K562 (cell line): Measurements from ENCODE around the gene ENTREP3. TPM values are rescaled to one million over a fixed set of nuclear protein-coding genes. Genes with fewer than 3 reads are reported as not detected.

Experiments
- ARID3A ChIP-seq: IDR thresholded peaks from 2 replicates; pipeline ENCODE4 v1.6.1; 2012; ENCODE audit warnings: low read depth, low read length, improper control_type of control experiment, borderline replicate concordance
- CGGBP1 ChIP-seq: fragments of 250-450 bp; sonication (Bioruptor Pico); IDR thresholded peaks from 2 replicates; pipeline ENCODE4 v1.9.0; 2021; ENCODE audit warnings: mild to moderate bottlenecking
- CTCF ChIP-seq, 3 experiments: IDR thresholded peaks in 2 of 3; conservative IDR thresholded peaks in 1 of 3; 2 replicates each; pipeline ENCODE4 v1.5.1; 2011 to 2012; ENCODE audit warnings: low read length in 3 of 3, mild to moderate bottlenecking in 3 of 3, control low read depth in 2 of 3, improper control_type of control experiment in 1 of 3, inconsistent platforms in 1 of 3, low read depth in 1 of 3, mixed read lengths in 1 of 3, moderate library complexity in 1 of 3; ENCODE audit not compliant: insufficient read depth in 2 of 3
- CTCFL ChIP-seq: IDR thresholded peaks from 2 replicates; pipeline ENCODE4 v1.6.1; 2011; ENCODE audit warnings: borderline replicate concordance, low read depth, mild to moderate bottlenecking, moderate library complexity, low read length; ENCODE audit not compliant: insufficient read depth, poor library complexity, severe bottlenecking
- DACH1 ChIP-seq: fragments of 450-650 bp; IDR thresholded peaks from 2 replicates; pipeline ENCODE4 v1.6.1; 2018; ENCODE audit not compliant: partially characterized antibody
- DIDO1 ChIP-seq: fragments of 450-650 bp; IDR thresholded peaks from 2 replicates; pipeline ENCODE4 v1.6.1; 2016; ENCODE audit warnings: low read depth, missing biosample characterization, missing genetic modification characterization
- FOXK2 ChIP-seq, 2 experiments: fragments of 450-650 bp; IDR thresholded peaks in 1 of 2; conservative IDR thresholded peaks in 1 of 2; 2 replicates each; pipeline ENCODE4 v1.6.1; 2016; ENCODE audit warnings: low read depth in 2 of 2, mild to moderate bottlenecking in 1 of 2
- HES1 ChIP-seq: fragments of 450-650 bp; IDR thresholded peaks from 2 replicates; pipeline ENCODE4 v1.6.1; 2016; ENCODE audit warnings: low read depth, mild to moderate bottlenecking, moderate library complexity
- MECOM ChIP-seq: fragments of 250-450 bp; sonication (Bioruptor Pico); IDR thresholded peaks from 2 replicates; pipeline ENCODE4 v1.8.0; 2022; ENCODE audit warnings: inconsistent platforms
- NEUROD1 ChIP-seq: fragments of 150-350 bp; IDR thresholded peaks from 2 replicates; pipeline ENCODE4 v1.6.1; 2014; ENCODE audit warnings: borderline replicate concordance, low read length, low read depth; ENCODE audit not compliant: partially characterized antibody
- NR4A1 ChIP-seq, 2 experiments: fragments of 250-450 bp in 1 of 2; fragments of 450-650 bp in 1 of 2; sonication (Bioruptor Pico) in 1 of 2; IDR thresholded peaks; 2 replicates each; pipeline versions ENCODE4 v1.4.0 to v1.6.1; 2016 to 2020; ENCODE audit warnings: mild to moderate bottlenecking in 2 of 2, missing compliant biosample characterization in 1 of 2, missing genetic modification characterization in 1 of 2, moderate library complexity in 1 of 2
- PKNOX1 ChIP-seq: fragments of 450-650 bp; IDR thresholded peaks from 2 replicates; pipeline ENCODE4 v1.6.1; 2016
- POLR2AphosphoS2 ChIP-seq: IDR thresholded peaks from 2 replicates; pipeline ENCODE4 v1.6.1; 2012; ENCODE audit warnings: low read length, improper control_type of control experiment
- POLR3A ChIP-seq: IDR thresholded peaks from 2 replicates; pipeline ENCODE4 v1.6.1; 2011; ENCODE audit warnings: borderline replicate concordance, mild to moderate bottlenecking, moderate library complexity; ENCODE audit not compliant: insufficient read length, insufficient read depth; ENCODE audit errors: extremely low read depth
- SIX5 ChIP-seq, 2 experiments: IDR thresholded peaks; 2 replicates each; pipeline ENCODE4 v1.6.1; 2011; ENCODE audit warnings: low read length in 2 of 2, borderline replicate concordance in 1 of 2, low read depth in 1 of 2, mild to moderate bottlenecking in 1 of 2, moderate library complexity in 1 of 2; ENCODE audit not compliant: insufficient read depth in 1 of 2
- ZBED1 ChIP-seq: IDR thresholded peaks from 2 replicates; pipeline ENCODE4 v1.6.1; 2014
- ZNF143 ChIP-seq: sonication (generic); formaldehyde crosslinking; IDR thresholded peaks from 2 replicates; pipeline ENCODE4 v1.9.0; 2022; ENCODE audit warnings: mild to moderate bottlenecking, missing genetic modification reagents
- polyA plus RNA-seq, 8 experiments: library from polyadenylated mRNA; depleted of rRNA in 4 of 8; stranded (reverse) in 5 of 8; unstranded in 3 of 8; fragments of >200 nt; fragmentation: Nextera tagmentation in 2 of 8; fragmentation: Illumina TruSeq in 1 of 8; extraction: Ambion mirVana in 2 of 8; extraction: Trizol in 1 of 8; gene quantifications; 2 replicates each; pipeline versions ENCODE4 v1.2.1 to v1.2.3, GENCODE V29; 2011 to 2014; ENCODE audit warnings: inconsistent platforms in 1 of 8, missing spikeins in 1 of 8
- total RNA-seq, 7 experiments: library from RNA; depleted of rRNA in 6 of 7; stranded (reverse); fragments of >200 nt in 6 of 7; fragmentation: Illumina TruSeq in 2 of 7; extraction: Trizol in 2 of 7; gene quantifications; 2 replicates each; pipeline versions ENCODE4 v1.2.1 to v1.2.3, GENCODE V29; 2011 to 2021; ENCODE audit warnings: low replicate concordance in 1 of 7

Gene ENTREP3
- total and polyA plus RNA-seq, 9 of the 15 experiments (the other 6 are each of a cell fraction or from before 2014, with no cell fraction given), result 1.9 to 41.8 (median 5.9) TPM

GRCh38 chr1:155244368-155245162, 10.7 kb downstream of the ENTREP3 start (continued):
- TF ChIP-seq ARID3A (peak; percentile 78; the same call in 1 of the 2 replicates), CGGBP1 (CRISPR knock-in tag) (peak; percentile 94), ZBED1 (peak; percentile 91; the same call in 1 of the 2 replicates), CTCF (IDR thresholded peaks at IDR 0.05 in 2 of 3, conservative IDR thresholded peaks at IDR 0.05 in 1 of 3; ENCODE audit: insufficient read depth in 2 of 3, low read depth in 1 of 3, low read length in 3 of 3) (peak; percentile 40 to 70 (median 59); a peak in 5 of 6 replicates), PKNOX1 (peak; percentile 98), NEUROD1 (peak; percentile 100), DIDO1 (tag) (peak; percentile 97), FOXK2 (conservative IDR thresholded peaks at IDR 0.05 in 1 of 2, IDR thresholded peaks at IDR 0.05 in 1 of 2; ENCODE audit: low read depth in 2 of 2) (peak; percentile 84 to 97), HES1 (peak; percentile 77), SIX5 (IDR thresholded peaks at IDR 0.05; ENCODE audit: borderline replicate concordance in 1 of 2, insufficient read depth in 1 of 2, low read depth in 1 of 2, low read length in 2 of 2) (0 out of 4 replicates have a peak, but pooled peaks of 1 of the 2 experiments have one; percentile 34), POLR2AphosphoS2 (no peak), NR4A1 (CRISPR knock-in tag; IDR thresholded peaks at IDR 0.05) (no peak), NR4A1 (tag; IDR thresholded peaks at IDR 0.05) (peak; percentile 90), DACH1 (peak; percentile 46), CTCFL (peak; percentile 3), POLR3A (peak; percentile 52), MECOM (CRISPR knock-in tag) (no peak; the same call in 1 of the 2 replicates), ZNF143 (CRISPR knock-in tag) (peak; percentile 24; the same call in 1 of the 2 replicates)
